Activated naive CD4-positive, alpha-beta T cell treated with anti-CD3 and anti-CD28 coated beads, Interleukin-2, amount 50 U/mL, for 72 hours (primary cell): ENCODE data around the gene HHAT. TPM values are rescaled to one million over a fixed set of nuclear protein-coding genes. Genes with fewer than 3 reads are reported as not detected.

Experiments used
- ATAC-seq, 2 donors: fragments of 150-1000 bp; cut with Tn5 transposase; 2 replicates each; pipeline ENCODE4 v1.10.0; 2021; ENCODE audit warnings: mild to moderate bottlenecking in 2 of 2, moderate library complexity in 2 of 2
- DNase-seq, 2 donors: peaks; one replicate each; pipeline ENCODE4 v3.0.0; 2021 to 2022; ENCODE audit warnings: low spot score in 2 of 2
- H3K27ac Mint-ChIP-seq, 2 donors: one replicate each; pipeline ENCODE4 v1.8.0; 2022; ENCODE audit warnings: mild to moderate bottlenecking in 2 of 2, mixed read lengths in 2 of 2
- H3K36me3 Mint-ChIP-seq, 2 donors: one replicate each; pipeline ENCODE4 v1.8.0; 2022; ENCODE audit warnings: mixed read lengths in 2 of 2
- H3K9me3 Mint-ChIP-seq, 2 donors: one replicate each; pipeline ENCODE4 v1.8.0; 2022; ENCODE audit warnings: mixed read lengths in 2 of 2
- total RNA-seq, 2 donors: library from RNA; stranded (reverse); gene quantifications; one replicate each; pipeline ENCODE4 v1.2.3, GENCODE V29; 2022

HHAT gene
- total RNA-seq, 2 donors from 2014 or later, result 0.59 to 1.9 TPM

DNA sequence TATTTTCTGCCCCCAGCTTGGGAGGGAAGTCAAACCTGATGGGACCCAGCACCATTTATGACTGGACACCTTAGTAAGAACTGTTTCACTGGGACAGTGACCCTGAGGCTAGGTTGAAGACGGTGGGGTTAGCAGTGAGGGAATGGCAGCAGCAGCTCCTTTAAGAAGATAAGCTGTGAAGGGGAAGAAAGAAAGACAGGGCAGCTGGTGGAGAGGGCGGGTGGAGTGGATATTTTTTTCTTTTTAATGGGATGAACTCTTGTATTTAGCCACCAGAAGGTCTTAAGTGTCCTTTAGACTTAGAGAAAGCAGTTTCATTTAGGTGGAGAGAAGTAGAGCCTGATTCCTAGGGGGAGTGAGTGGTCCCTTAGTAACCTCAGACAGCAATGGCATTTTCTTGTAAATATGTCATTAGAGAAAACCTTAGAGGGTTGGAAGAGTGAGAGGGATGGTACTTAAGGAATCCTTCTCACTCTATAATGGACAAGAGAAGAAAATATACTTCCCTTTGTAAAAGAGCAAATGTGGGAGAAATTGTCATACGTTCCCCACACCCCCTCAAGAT, 187.5 kb downstream of the HHAT start:
- ATAC-seq, result no peak
- no peaks in the 10 kb centered on the region for H3K36me3 Mint-ChIP-seq

GRCh38 chr1:210516697-210517459, 188.2 kb downstream of the HHAT start:
- DNase-seq (no peak), ATAC-seq (no peak)
- Mint-ChIP-seq H3K27ac (no peak overlapping the region), H3K9me3 (peaks cover 0 to 4% of the 10 kb centered on the region in 2 donors), H3K36me3 (no peaks in the 10 kb centered on the region)

More for the DNA sequence above, 187.5 kb downstream of the HHAT start:
- DNase-seq, result no peak
- no peak overlapping the region for H3K27ac Mint-ChIP-seq
- H3K9me3 Mint-ChIP-seq, result peaks cover 0 to 4% of the 10 kb centered on the region in 2 donors

GRCh38 chr1:210523830-210524229, 195.1 kb downstream of the HHAT start:
- DNase-seq (no peak), ATAC-seq (no peak)
- Mint-ChIP-seq H3K27ac (no peak overlapping the region), H3K36me3 (no peaks in the 10 kb centered on the region), H3K9me3 (no peaks in the 10 kb centered on the region)

DNA sequence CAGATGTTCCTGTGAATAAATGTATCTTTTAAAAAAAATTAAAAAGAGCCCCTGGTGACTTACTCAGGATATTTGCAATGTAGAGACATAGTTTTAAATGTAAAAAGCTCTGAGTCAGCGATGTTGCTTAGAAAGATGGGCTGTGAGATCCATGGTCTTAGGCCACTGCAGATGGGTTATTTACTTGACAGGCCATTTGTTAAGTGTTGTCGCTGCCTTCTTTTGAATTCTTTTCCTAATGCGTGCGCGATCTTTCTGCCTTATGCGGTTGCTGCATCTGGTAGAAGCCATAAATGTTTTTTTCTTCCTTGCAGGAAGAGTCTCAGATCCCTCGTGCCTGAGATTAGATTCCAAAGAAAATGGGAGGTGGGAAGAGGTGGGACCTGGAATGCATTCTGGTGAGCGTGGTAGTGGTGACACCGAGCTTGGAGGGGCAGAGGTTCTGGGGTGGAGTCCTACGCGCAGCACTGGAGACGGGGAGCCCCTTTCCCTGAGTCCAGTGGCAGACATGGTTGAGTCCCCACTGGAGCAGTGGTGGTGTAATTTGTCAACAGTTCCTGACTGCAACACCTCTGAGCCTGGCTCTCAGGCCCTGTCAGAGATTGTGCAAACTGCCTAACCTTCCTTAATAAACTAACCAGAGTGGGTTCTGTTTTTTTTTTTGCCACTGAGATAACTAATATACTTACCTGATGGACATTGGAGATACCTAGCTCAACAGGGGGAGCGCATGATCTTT, 197.2 kb downstream of the HHAT start:
- no peaks in the 10 kb centered on the region for H3K9me3 Mint-ChIP-seq
- DNase-seq (no peak), ATAC-seq (no peak)
- H3K27ac Mint-ChIP-seq, result no peak overlapping the region
- H3K36me3 Mint-ChIP-seq, result no peaks in the 10 kb centered on the region

GRCh38 chr1:210527091-210527490, 198.4 kb downstream of the HHAT start:
- no peaks in the 10 kb centered on the region for H3K9me3 Mint-ChIP-seq
- no peak for ATAC-seq
- no peak for DNase-seq
- no peak overlapping the region for H3K27ac Mint-ChIP-seq
- H3K36me3 Mint-ChIP-seq, result no peaks in the 10 kb centered on the region

- no peak for DNase-seq
- ATAC-seq, result no peak
- H3K27ac Mint-ChIP-seq, result no peak overlapping the region
- H3K36me3 Mint-ChIP-seq, result no peaks in the 10 kb centered on the region
- no peaks in the 10 kb centered on the region for H3K9me3 Mint-ChIP-seq
Measured at GRCh38 chr1:210531475-210532222, 202.9 kb downstream of the HHAT start.

- no peak for ATAC-seq
- no peaks in the 10 kb centered on the region for H3K9me3 Mint-ChIP-seq
- H3K36me3 Mint-ChIP-seq, result no peaks in the 10 kb centered on the region
- DNase-seq, result no peak
- no peak overlapping the region for H3K27ac Mint-ChIP-seq
Measured at GRCh38 chr1:210532223-210532598, 203.5 kb downstream of the HHAT start.

DNA sequence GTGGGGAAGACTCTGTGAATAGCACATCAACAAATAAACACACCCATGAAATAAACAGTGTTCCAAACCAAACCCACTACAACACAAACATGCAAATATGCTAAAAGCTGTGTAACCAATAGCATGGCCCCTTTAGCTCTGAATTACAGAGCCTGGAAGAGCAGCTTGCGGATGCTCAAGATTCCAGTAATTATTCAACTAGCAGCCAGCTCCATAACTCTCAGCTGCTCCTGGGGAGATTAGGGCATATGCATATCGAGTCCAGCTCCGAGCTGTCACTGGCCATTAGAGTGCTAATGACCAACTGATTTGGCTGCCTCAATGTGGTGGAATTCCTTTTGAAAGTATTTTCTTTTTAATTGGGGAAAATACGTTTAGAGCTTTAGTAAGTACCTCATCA, 207.1 kb downstream of the HHAT start:
- H3K36me3 Mint-ChIP-seq, result no peaks in the 10 kb centered on the region
- ATAC-seq, result no peak
- H3K27ac Mint-ChIP-seq, result no peak overlapping the region
- H3K9me3 Mint-ChIP-seq, result no peaks in the 10 kb centered on the region
- no peak for DNase-seq

DNA sequence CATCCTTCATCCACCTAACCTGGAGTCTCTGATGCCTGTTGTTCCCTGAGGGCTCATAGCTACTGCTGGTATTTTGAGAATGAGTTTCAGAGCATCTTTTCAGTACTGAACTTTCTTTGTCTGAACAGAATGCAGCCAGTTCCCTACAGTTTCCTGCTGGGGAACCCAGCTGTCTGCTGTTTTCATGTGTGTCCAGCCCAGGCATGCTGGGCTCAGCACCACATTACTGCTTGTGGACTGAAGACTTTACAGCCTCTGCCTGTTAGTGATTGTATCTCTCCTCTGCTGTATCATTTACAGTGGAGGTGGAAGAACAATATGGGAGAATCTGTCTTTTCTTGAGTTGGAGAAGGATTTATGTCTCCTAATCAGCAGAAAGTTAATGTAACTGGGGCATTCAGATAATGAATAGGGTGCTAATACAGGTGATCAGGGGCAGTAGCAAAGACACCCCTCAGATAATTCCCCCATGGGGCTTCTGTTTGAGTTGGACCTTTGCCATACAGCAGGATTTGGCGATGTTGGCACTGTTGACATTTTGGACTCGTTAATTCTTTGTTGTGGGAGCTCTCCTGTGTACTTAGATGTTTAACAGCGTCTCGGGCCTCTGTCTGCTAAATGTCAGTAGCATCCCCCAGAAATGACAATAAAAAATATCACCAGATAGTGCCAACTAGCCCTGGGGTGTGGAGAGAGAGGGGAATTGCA, 207.7 kb downstream of the HHAT start:
- ATAC-seq (no peak), DNase-seq (no peak)
- no peaks in the 10 kb centered on the region for H3K36me3 Mint-ChIP-seq

GRCh38 chr1:210540288-210540687, 211.6 kb downstream of the HHAT start:
- H3K36me3 Mint-ChIP-seq, result no peaks in the 10 kb centered on the region
- ATAC-seq (no peak), DNase-seq (no peak)
- no peak overlapping the region for H3K27ac Mint-ChIP-seq
- peaks cover 0 to 5% of the 10 kb centered on the region in 2 donors for H3K9me3 Mint-ChIP-seq

More for the DNA sequence above, 207.7 kb downstream of the HHAT start:
- Mint-ChIP-seq H3K27ac (no peak overlapping the region), H3K9me3 (no peaks in the 10 kb centered on the region)

- peaks cover 0 to 6% of the 10 kb centered on the region in 2 donors for H3K36me3 Mint-ChIP-seq
- ATAC-seq (peak in 1 of 2 donors; percentile 54), DNase-seq (no peak)
- H3K9me3 Mint-ChIP-seq, result peaks cover 3 to 5% of the 10 kb centered on the region in 2 donors
- H3K27ac Mint-ChIP-seq, result peak overlapping the region; percentile 30 to 70
Measured at GRCh38 chr1:210541680-210542358, 213.1 kb downstream of the HHAT start.

DNA sequence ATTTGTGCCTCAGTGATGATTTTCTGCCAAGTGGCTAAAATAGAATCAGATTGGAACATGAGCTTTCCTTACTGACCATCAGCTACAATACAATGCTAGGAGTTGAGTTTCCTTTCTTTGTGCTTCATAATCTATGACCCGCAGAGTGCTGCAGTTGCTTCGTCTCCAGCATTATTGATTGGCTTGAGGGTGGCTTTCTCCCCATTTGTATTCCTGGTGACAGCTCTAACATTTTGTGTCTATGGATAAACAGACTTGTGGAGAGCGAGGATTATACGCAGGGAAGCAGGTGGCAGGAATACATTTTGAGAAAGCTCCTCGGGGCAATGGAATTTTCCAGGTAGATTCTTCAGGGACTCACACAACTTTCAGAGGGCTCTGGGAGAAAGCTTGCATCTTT, 223.2 kb downstream of the HHAT start:
- Mint-ChIP-seq H3K36me3 (no peaks in the 10 kb centered on the region), H3K9me3 (no peaks in the 10 kb centered on the region), H3K27ac (no peak overlapping the region)
- ATAC-seq (no peak), DNase-seq (no peak)

- Mint-ChIP-seq H3K36me3 (no peaks in the 10 kb centered on the region), H3K9me3 (no peaks in the 10 kb centered on the region), H3K27ac (no peak overlapping the region)
- DNase-seq (no peak), ATAC-seq (no peak)
Measured at GRCh38 chr1:210553711-210554110, 225.0 kb downstream of the HHAT start.

- no peaks in the 10 kb centered on the region for H3K36me3 Mint-ChIP-seq
- no peaks in the 10 kb centered on the region for H3K9me3 Mint-ChIP-seq
- DNase-seq, result no peak
- no peak overlapping the region for H3K27ac Mint-ChIP-seq
- ATAC-seq, result no peak
Measured at GRCh38 chr1:210554382-210554781, 225.7 kb downstream of the HHAT start.

- DNase-seq, result no peak
- no peaks in the 10 kb centered on the region for H3K36me3 Mint-ChIP-seq
- no peak for ATAC-seq
- H3K27ac Mint-ChIP-seq, result no peak overlapping the region
- H3K9me3 Mint-ChIP-seq, result no peaks in the 10 kb centered on the region
Measured at GRCh38 chr1:210556475-210556874, 227.8 kb downstream of the HHAT start.
